Measurements from ENCODE around the gene HLA-DOA. TPM values are rescaled to one million over a fixed set of nuclear protein-coding genes. Genes with fewer than 3 reads are reported as not detected.

Gene HLA-DOA
- total RNA-seq, 1 experiment from 2014 or later, result 13.6 TPM

DNA sequence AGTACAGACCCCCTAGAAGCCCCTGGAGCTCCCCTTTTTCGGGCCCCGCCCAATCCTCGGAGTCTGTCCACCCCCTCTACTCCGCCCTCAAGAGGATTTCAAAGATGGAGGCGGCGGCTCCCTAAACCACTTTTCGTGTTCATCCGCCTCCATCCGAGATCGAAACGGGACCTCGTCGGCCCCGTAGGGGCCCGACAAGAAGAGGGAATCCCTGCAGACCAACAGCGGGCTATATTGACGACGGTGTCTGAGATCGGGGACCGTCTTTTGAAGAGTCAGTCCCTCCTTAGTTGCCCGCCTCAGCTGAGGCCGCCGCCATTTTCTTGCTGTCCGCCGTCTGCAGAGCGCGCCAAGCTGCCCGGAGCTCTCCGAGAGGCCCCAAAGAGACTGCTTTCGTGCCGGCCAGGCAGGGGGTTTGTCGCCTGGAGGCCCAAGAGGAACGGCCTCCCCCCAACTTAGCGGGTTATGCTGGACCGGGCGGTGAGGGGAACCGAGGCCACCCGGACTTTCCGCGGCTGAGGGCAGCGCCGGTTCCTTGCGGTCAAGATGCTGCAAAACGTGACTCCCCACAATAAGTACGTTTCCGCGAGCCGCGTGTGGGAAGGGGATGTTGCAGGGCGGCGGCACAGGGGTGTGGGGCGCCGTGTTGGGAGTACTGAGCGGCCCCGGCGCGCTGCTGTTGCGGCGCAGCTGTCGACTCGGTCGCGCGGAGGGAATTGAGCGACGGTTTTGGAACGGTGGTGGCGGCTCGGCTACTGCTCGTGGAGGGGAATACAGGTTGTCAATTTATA is 36.8 kb downstream of the HLA-DOA start (continued):
- TF ChIP-seq CBFB (CRISPR knock-in tag; IDR thresholded peaks at IDR 0.05; ENCODE audit: low read depth), result no peak
- no peak for TF ChIP-seq EMX1 (CRISPR knock-in tag; IDR thresholded peaks at IDR 0.05)
- TF ChIP-seq, protein P1, sequence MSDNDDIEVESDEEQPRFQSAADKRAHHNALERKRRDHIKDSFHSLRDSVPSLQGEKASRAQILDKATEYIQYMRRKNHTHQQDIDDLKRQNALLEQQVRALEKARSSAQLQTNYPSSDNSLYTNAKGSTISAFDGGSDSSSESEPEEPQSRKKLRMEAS (CRISPR knock-in tag; IDR thresholded peaks at IDR 0.05), result peak; percentile 19; the same call in 1 of the 2 replicates
- TF ChIP-seq, protein P2, sequence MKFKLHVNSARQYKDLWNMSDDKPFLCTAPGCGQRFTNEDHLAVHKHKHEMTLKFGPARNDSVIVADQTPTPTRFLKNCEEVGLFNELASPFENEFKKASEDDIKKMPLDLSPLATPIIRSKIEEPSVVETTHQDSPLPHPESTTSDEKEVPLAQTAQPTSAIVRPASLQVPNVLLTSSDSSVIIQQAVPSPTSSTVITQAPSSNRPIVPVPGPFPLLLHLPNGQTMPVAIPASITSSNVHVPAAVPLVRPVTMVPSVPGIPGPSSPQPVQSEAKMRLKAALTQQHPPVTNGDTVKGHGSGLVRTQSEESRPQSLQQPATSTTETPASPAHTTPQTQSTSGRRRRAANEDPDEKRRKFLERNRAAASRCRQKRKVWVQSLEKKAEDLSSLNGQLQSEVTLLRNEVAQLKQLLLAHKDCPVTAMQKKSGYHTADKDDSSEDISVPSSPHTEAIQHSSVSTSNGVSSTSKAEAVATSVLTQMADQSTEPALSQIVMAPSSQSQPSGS (CRISPR knock-in tag; IDR thresholded peaks at IDR 0.05; ENCODE audit: borderline replicate concordance, low read depth), result no peak; the same call in 1 of the 2 replicates
- no peak for TF ChIP-seq PRRX2 (CRISPR knock-in tag; IDR thresholded peaks at IDR 0.05)

DNA sequence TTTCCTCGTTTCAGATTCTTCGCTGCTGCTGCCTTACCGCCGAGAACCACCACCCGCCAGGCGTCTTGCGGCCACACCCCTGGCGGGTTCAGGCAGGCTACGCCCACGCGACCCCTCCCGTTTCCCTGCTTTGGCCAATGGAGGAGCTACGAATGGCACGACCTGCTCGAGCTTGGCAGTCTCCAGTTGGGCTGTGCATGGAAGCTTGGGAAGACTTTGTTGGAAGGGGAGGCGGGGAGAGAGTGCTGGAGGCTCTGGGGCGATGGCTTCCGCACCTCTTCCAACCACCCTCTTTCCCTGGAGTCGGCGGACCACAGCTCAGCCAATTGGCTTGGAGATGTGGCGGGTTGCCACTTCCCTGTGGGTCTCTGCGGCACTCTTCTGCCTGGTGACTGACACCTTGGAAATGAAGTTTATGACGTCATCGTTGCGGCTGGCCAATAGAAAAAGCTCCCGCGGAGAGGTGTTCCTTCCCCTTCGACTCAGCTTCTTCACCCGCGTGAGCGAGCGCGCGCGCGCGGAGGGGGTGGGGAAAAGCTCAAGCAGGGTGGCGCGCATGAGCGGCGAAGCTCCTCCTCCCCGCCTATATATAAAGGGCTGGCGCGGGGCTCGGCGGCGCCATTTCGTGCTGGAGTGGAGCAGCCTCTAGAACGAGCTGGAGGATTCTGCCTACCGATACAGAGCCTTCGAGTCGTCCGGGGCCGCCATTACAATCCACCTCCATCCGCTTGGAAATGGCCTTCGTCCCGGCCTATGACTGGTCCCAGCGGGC is 37.6 kb downstream of the HLA-DOA start:
- H3K4me3 Mint-ChIP-seq, result peak overlapping the region; percentile 98
- peak; percentile 99 for DNase-seq (ENCODE audit: low spot score)
- peaks cover 4% of the 10 kb centered on the region; the same call in 1 of the 2 replicates for H3K27me3 Mint-ChIP-seq (ENCODE audit: low read depth)
- H3K27ac Mint-ChIP-seq, result peak overlapping the region; percentile 100
- peak; percentile 56 for ATAC-seq
- peaks cover 67% of the 10 kb centered on the region for H3K36me3 Mint-ChIP-seq
- ChIA-PET CTCF (interaction anchor here (0.7 to 11.8 kb wide), 22 partner anchors 9 to 696 kb away, joined by 3 to 205 read pairs (median 4); partner anchors contain the start of genes B3GALT4, HLA-DMA, PSMB9 and TAP1), POLR2A (interaction anchor here (0.6 to 7.0 kb wide), 49 partner anchors 9 to 1980 kb away, joined by 3 to 146 read pairs (median 4); partner anchors contain the start of genes ATP6V1G2, B3GALT4, CUTA and HLA-DMA)
- H3K9me3 Mint-ChIP-seq, result no peaks in the 10 kb centered on the region
- H3K4me1 Mint-ChIP-seq, result peaks cover 32% of the 10 kb centered on the region
- TF ChIP-seq CREM (CRISPR knock-in tag; IDR thresholded peaks at IDR 0.05) (peak; percentile 79; the same call in 1 of the 2 replicates), SOX15 (CRISPR knock-in tag; IDR thresholded peaks at IDR 0.05) (0 out of 2 replicates have a peak, but pooled peaks have one; percentile 25), ZBTB21 (CRISPR knock-in tag; IDR thresholded peaks at IDR 0.05; ENCODE audit: borderline replicate concordance) (peak; percentile 68; the same call in 1 of the 2 replicates), OVOL2 (CRISPR knock-in tag; IDR thresholded peaks at IDR 0.05; ENCODE audit: borderline replicate concordance) (0 out of 2 replicates have a peak, but pooled peaks have one; percentile 73), SMAD3 (CRISPR knock-in tag; IDR thresholded peaks at IDR 0.05; ENCODE audit: borderline replicate concordance) (no peak), ZNF671 (CRISPR knock-in tag; IDR thresholded peaks at IDR 0.05) (peak; percentile 79; the same call in 1 of the 2 replicates), NFATC4 (CRISPR knock-in tag; IDR thresholded peaks at IDR 0.05) (no peak), MYBL2 (CRISPR knock-in tag; IDR thresholded peaks at IDR 0.05) (peak; percentile 28), JUN (CRISPR knock-in tag; IDR thresholded peaks at IDR 0.05) (no peak), FOXP1 (CRISPR knock-in tag; IDR thresholded peaks at IDR 0.05; ENCODE audit: borderline replicate concordance) (no peak), FOXK1 (CRISPR knock-in tag; IDR thresholded peaks at IDR 0.05) (peak; percentile 60; the same call in 1 of the 2 replicates)
- TF ChIP-seq, protein P3, sequence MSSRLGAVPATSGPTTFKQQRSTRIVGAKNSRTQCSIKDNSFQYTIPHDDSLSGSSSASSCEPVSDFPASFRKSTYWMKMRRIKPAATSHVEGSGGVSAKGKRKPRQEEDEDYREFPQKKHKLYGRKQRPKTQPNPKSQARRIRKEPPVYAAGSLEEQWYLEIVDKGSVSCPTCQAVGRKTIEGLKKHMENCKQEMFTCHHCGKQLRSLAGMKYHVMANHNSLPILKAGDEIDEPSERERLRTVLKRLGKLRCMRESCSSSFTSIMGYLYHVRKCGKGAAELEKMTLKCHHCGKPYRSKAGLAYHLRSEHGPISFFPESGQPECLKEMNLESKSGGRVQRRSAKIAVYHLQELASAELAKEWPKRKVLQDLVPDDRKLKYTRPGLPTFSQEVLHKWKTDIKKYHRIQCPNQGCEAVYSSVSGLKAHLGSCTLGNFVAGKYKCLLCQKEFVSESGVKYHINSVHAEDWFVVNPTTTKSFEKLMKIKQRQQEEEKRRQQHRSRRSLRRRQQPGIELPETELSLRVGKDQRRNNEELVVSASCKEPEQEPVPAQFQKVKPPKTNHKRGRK (CRISPR knock-in tag; IDR thresholded peaks at IDR 0.05; ENCODE audit: borderline replicate concordance), result no peak
- TF ChIP-seq, protein P4, sequence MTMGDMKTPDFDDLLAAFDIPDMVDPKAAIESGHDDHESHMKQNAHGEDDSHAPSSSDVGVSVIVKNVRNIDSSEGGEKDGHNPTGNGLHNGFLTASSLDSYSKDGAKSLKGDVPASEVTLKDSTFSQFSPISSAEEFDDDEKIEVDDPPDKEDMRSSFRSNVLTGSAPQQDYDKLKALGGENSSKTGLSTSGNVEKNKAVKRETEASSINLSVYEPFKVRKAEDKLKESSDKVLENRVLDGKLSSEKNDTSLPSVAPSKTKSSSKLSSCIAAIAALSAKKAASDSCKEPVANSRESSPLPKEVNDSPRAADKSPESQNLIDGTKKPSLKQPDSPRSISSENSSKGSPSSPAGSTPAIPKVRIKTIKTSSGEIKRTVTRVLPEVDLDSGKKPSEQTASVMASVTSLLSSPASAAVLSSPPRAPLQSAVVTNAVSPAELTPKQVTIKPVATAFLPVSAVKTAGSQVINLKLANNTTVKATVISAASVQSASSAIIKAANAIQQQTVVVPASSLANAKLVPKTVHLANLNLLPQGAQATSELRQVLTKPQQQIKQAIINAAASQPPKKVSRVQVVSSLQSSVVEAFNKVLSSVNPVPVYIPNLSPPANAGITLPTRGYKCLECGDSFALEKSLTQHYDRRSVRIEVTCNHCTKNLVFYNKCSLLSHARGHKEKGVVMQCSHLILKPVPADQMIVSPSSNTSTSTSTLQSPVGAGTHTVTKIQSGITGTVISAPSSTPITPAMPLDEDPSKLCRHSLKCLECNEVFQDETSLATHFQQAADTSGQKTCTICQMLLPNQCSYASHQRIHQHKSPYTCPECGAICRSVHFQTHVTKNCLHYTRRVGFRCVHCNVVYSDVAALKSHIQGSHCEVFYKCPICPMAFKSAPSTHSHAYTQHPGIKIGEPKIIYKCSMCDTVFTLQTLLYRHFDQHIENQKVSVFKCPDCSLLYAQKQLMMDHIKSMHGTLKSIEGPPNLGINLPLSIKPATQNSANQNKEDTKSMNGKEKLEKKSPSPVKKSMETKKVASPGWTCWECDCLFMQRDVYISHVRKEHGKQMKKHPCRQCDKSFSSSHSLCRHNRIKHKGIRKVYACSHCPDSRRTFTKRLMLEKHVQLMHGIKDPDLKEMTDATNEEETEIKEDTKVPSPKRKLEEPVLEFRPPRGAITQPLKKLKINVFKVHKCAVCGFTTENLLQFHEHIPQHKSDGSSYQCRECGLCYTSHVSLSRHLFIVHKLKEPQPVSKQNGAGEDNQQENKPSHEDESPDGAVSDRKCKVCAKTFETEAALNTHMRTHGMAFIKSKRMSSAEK (CRISPR knock-in tag; IDR thresholded peaks at IDR 0.05; ENCODE audit: borderline replicate concordance), result no peak
- TF ChIP-seq, protein P5, sequence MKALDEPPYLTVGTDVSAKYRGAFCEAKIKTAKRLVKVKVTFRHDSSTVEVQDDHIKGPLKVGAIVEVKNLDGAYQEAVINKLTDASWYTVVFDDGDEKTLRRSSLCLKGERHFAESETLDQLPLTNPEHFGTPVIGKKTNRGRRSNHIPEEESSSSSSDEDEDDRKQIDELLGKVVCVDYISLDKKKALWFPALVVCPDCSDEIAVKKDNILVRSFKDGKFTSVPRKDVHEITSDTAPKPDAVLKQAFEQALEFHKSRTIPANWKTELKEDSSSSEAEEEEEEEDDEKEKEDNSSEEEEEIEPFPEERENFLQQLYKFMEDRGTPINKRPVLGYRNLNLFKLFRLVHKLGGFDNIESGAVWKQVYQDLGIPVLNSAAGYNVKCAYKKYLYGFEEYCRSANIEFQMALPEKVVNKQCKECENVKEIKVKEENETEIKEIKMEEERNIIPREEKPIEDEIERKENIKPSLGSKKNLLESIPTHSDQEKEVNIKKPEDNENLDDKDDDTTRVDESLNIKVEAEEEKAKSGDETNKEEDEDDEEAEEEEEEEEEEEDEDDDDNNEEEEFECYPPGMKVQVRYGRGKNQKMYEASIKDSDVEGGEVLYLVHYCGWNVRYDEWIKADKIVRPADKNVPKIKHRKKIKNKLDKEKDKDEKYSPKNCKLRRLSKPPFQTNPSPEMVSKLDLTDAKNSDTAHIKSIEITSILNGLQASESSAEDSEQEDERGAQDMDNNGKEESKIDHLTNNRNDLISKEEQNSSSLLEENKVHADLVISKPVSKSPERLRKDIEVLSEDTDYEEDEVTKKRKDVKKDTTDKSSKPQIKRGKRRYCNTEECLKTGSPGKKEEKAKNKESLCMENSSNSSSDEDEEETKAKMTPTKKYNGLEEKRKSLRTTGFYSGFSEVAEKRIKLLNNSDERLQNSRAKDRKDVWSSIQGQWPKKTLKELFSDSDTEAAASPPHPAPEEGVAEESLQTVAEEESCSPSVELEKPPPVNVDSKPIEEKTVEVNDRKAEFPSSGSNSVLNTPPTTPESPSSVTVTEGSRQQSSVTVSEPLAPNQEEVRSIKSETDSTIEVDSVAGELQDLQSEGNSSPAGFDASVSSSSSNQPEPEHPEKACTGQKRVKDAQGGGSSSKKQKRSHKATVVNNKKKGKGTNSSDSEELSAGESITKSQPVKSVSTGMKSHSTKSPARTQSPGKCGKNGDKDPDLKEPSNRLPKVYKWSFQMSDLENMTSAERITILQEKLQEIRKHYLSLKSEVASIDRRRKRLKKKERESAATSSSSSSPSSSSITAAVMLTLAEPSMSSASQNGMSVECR (CRISPR knock-in tag; IDR thresholded peaks at IDR 0.05; ENCODE audit: borderline replicate concordance), result 0 out of 2 replicates have a peak, but pooled peaks have one; percentile 14
- TF ChIP-seq, protein P6, sequence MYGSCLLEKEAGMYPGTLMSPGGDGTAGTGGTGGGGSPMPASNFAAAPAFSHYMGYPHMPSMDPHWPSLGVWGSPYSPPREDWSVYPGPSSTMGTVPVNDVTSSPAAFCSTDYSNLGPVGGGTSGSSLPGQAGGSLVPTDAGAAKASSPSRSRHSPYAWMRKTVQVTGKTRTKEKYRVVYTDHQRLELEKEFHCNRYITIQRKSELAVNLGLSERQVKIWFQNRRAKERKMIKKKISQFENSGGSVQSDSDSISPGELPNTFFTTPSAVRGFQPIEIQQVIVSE (CRISPR knock-in tag; IDR thresholded peaks at IDR 0.05; ENCODE audit: borderline replicate concordance), result peak; percentile 85; the same call in 1 of the 2 replicates

Measured in WTC11 (cell line).